SK-N-SH treated with all-trans-retinoic acid at 6 μM for 48 hours (cell line): ENCODE measurements around the gene CEP131.

Experiments
- CSDC2 ChIP-seq: fragments of 250-450 bp; sonication (Bioruptor Pico); IDR thresholded peaks from 2 replicates; pipeline ENCODE4 v1.5.0; 2020; ENCODE audit warnings: mild to moderate bottlenecking, moderate library complexity
- ZNF70 ChIP-seq: fragments of 450-650 bp; formaldehyde crosslinking; IDR thresholded peaks from 2 replicates; pipeline ENCODE4 v1.5.0; 2020; ENCODE audit warnings: mild to moderate bottlenecking, moderate library complexity
- TF ChIP-seq, protein P1 (sequence below): fragments of 250-450 bp; sonication (Bioruptor Pico); IDR thresholded peaks from 2 replicates; pipeline ENCODE4 v1.5.0; 2020; ENCODE audit warnings: mild to moderate bottlenecking, moderate library complexity

DNA sequence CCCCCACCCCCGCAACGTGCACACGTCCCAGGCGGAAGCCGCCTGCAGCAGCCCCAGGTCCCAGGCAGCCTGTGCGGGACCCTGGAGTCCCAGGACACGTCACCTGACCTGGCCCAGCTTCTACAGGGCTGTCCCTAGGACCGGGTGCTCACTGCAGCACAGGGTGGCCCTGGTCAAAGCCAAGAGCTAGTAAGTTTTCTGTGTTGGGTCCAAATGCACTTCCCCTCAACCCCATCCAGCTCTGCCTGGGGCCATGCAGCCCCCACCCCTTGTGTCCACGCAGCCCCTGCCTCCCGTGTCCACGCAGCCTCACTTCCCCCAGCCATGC lies 79.6 kb downstream of the CEP131 start:
- TF ChIP-seq, protein P1, sequence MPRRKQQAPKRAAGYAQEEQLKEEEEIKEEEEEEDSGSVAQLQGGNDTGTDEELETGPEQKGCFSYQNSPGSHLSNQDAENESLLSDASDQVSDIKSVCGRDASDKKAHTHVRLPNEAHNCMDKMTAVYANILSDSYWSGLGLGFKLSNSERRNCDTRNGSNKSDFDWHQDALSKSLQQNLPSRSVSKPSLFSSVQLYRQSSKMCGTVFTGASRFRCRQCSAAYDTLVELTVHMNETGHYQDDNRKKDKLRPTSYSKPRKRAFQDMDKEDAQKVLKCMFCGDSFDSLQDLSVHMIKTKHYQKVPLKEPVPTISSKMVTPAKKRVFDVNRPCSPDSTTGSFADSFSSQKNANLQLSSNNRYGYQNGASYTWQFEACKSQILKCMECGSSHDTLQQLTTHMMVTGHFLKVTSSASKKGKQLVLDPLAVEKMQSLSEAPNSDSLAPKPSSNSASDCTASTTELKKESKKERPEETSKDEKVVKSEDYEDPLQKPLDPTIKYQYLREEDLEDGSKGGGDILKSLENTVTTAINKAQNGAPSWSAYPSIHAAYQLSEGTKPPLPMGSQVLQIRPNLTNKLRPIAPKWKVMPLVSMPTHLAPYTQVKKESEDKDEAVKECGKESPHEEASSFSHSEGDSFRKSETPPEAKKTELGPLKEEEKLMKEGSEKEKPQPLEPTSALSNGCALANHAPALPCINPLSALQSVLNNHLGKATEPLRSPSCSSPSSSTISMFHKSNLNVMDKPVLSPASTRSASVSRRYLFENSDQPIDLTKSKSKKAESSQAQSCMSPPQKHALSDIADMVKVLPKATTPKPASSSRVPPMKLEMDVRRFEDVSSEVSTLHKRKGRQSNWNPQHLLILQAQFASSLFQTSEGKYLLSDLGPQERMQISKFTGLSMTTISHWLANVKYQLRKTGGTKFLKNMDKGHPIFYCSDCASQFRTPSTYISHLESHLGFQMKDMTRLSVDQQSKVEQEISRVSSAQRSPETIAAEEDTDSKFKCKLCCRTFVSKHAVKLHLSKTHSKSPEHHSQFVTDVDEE (CRISPR knock-in tag): no peak
- TF ChIP-seq CSDC2 (CRISPR knock-in tag) (no peak), ZNF70 (CRISPR knock-in tag) (no peak)
